Chondrocyte (in vitro differentiated cells): ENCODE results near the gene TCFL5. TPM values are rescaled to one million over a fixed set of nuclear protein-coding genes. Genes with fewer than 3 reads are reported as not detected.

Source experiments
- DNase-seq: peaks from one replicate; pipeline ENCODE4 v3.0.0; 2021; ENCODE audit warnings: mixed read lengths, low spot score
- H3K27ac Mint-ChIP-seq: one replicate; pipeline ENCODE4 v1.8.0; 2021; ENCODE audit warnings: mild to moderate bottlenecking, moderate library complexity, mixed read lengths; ENCODE audit not compliant: unreplicated experiment
- H3K27me3 Mint-ChIP-seq: 2 replicates; pipeline ENCODE4 v1.8.0; 2021; ENCODE audit warnings: low read depth, mixed read lengths
- H3K36me3 Mint-ChIP-seq: 2 replicates; pipeline ENCODE4 v1.8.0; 2021; ENCODE audit warnings: low read depth, mixed read lengths
- H3K4me1 Mint-ChIP-seq: 2 replicates; pipeline ENCODE4 v1.8.0; 2021; ENCODE audit warnings: low read depth, mild to moderate bottlenecking, mixed read lengths
- H3K4me3 Mint-ChIP-seq: one replicate; pipeline ENCODE4 v1.8.0; 2021; ENCODE audit warnings: mild to moderate bottlenecking, moderate library complexity, mixed read lengths; ENCODE audit not compliant: unreplicated experiment
- H3K9me3 Mint-ChIP-seq: 2 replicates; pipeline ENCODE4 v1.8.0; 2021; ENCODE audit warnings: low read depth, mixed read lengths
- CTCF ChIP-seq: fragments of 200-600 bp; sonication (generic); IDR thresholded peaks from 2 replicates; pipeline ENCODE4 v1.5.0; 2021; ENCODE audit warnings: antibody characterized with exemption, mild to moderate bottlenecking, moderate library complexity
- total RNA-seq: library from RNA; stranded (reverse); gene quantifications from 3 replicates; pipeline ENCODE4 v1.2.1, GENCODE V29; 2021

The TCFL5 gene
- total RNA-seq, 1 donor from 2014 or later = 12.7 TPM

- DNase-seq = no peak
- no peak for TF ChIP-seq CTCF
- Mint-ChIP-seq H3K4me1 (peaks cover 17% of the 10 kb centered on the region), H3K27ac (no peak overlapping the region), H3K9me3 (no peaks in the 10 kb centered on the region), H3K36me3 (no peaks in the 10 kb centered on the region), H3K4me3 (no peak overlapping the region), H3K27me3 (no peaks in the 10 kb centered on the region)
Measured at GRCh38 chr20:62832212-62832922, 29.3 kb downstream of the TCFL5 start.

- no peak overlapping the region for H3K4me3 Mint-ChIP-seq
- DNase-seq = no peak
- peaks cover 17% of the 10 kb centered on the region for H3K4me1 Mint-ChIP-seq
- H3K27me3 Mint-ChIP-seq = no peaks in the 10 kb centered on the region
- no peaks in the 10 kb centered on the region for H3K9me3 Mint-ChIP-seq
- no peaks in the 10 kb centered on the region for H3K36me3 Mint-ChIP-seq
- no peak for TF ChIP-seq CTCF
- no peak overlapping the region for H3K27ac Mint-ChIP-seq
Measured at GRCh38 chr20:62831854-62832211, 29.8 kb downstream of the TCFL5 start.

GRCh38 chr20:62831361-62831788 lies 30.2 kb downstream of the TCFL5 start:
- no peak for TF ChIP-seq CTCF
- DNase-seq = no peak
- no peaks in the 10 kb centered on the region for H3K9me3 Mint-ChIP-seq

GRCh38 chr20:62830821-62831220 lies 30.8 kb downstream of the TCFL5 start:
- Mint-ChIP-seq H3K36me3 (no peaks in the 10 kb centered on the region), H3K4me3 (no peak overlapping the region), H3K9me3 (no peaks in the 10 kb centered on the region), H3K27ac (no peak overlapping the region), H3K27me3 (no peaks in the 10 kb centered on the region), H3K4me1 (peaks cover 17% of the 10 kb centered on the region)
- DNase-seq = no peak
- no peak for TF ChIP-seq CTCF

More at GRCh38 chr20:62831361-62831788, 30.2 kb downstream of the TCFL5 start:
- H3K4me1 Mint-ChIP-seq = peaks cover 17% of the 10 kb centered on the region
- no peaks in the 10 kb centered on the region for H3K27me3 Mint-ChIP-seq
- no peak overlapping the region for H3K27ac Mint-ChIP-seq
- H3K4me3 Mint-ChIP-seq = no peak overlapping the region
- H3K36me3 Mint-ChIP-seq = no peaks in the 10 kb centered on the region

- Mint-ChIP-seq H3K9me3 (no peaks in the 10 kb centered on the region), H3K4me3 (no peak overlapping the region), H3K27me3 (no peaks in the 10 kb centered on the region), H3K36me3 (no peaks in the 10 kb centered on the region), H3K4me1 (peaks cover 17% of the 10 kb centered on the region), H3K27ac (no peak overlapping the region)
- TF ChIP-seq CTCF = no peak
- no peak for DNase-seq
Measured at GRCh38 chr20:62830251-62830650, 31.4 kb downstream of the TCFL5 start.
